ENCODE results near the gene FBXL5.

Gene FBXL5

DNA sequence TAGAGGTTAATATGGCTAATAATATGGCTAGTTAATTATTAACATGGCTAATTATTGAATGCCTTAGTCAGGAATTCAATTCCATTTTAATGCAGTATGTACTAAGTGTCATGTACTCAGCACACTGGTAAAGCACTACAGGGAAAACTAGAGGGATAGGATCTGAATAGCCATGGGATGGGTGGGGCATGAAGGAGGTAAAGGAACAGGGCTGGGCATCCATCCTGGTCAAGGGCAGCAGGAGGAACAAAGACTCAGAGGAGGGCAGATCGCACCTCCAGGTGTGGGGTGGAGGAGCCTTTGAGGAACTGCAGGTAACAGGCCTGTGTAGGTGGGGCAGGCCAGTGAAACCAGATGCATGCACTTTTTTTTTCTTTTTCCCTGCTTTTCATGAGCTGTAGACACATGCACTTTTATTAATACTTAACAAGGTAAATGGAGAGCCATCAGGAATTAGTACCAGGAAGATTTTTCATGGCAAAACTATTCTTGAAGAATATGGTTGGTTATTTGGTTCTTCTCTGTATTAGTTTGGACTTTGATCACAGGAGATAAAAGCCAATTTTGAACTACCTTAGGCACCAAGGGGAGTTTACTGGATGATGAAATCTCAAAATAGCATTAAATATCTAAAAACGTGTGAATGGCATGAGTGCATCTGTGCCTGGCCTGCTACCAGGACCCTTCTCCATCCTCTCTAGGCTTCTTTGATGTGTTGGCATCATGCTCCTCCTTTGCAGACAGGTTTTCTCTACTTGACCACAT, 97.2 kb downstream of the FBXL5 start:
- no peak for DNase-seq

DNA sequence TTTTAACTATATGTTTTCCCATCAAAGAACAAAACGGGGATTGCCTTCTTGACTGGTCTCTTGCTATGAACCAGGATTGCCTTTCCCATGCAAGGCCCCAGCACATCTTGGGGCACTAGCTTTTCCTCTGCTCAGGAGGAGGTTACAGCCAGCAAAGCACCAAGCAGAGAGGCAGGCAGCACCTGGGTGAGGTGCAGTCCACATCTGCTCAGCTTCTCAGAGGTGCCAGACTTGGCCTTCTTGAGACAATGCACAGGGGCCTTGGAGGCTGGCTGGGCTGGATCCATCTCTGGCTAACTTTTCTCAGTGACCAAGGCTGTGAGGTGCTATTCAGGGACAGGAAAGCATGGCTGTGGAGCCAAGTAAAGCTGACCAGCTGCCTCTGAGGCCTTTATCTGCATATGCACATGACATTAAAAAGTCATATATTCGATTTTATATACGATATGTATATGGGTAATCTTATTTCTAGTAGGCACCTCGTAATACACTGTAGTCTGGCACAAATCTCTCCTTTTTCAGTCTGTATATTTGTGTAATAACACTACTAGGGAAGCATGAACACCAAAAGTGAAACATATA, 98.6 kb downstream of the FBXL5 start:
- DNase-seq, result no peak
